H1 (cell line): ENCODE results near the gene POLR2F. TPM values are rescaled to one million over a fixed set of nuclear protein-coding genes. Genes with fewer than 3 reads are reported as not detected.

Experiments used
- CTCF ChIA-PET: fragments of 300-600 bp; sonication (Branson Sonifier 250); formaldehyde crosslinking; loops from one replicate; lab custom pipeline; 2021; ENCODE audit not compliant: partially characterized antibody; lab: Charles Lee
- POLR2A ChIA-PET: fragments of 300-600 bp; sonication (Branson Sonifier 250); formaldehyde crosslinking; loops from one replicate; lab custom pipeline; 2021; ENCODE audit warnings: inconsistent platforms; ENCODE audit not compliant: partially characterized antibody; lab: Charles Lee
- DNase-seq, 2 experiments: peaks; one replicate each; pipeline versions ENCODE4 v3.0.0 to v3.0.0-alpha.2; 2010 to 2022; ENCODE audit warnings: low spot score in 2 of 2, low read depth in 1 of 2, mixed read lengths in 1 of 2
- FAIRE-seq: peaks from 2 replicates; lab custom pipeline; 2011; peaks lifted over from hg19 to GRCh38; lab: Jason Lieb, UNC
- H2AFZ ChIP-seq: 2 replicates; pipeline ENCODE4 v1.8.1; 2012; ENCODE audit warnings: low read length, inconsistent platforms
- H2AK5ac ChIP-seq: 2 replicates; pipeline ENCODE4 v1.6.1; 2013; ENCODE audit warnings: low read depth, low read length
- H2BK120ac ChIP-seq: replicated peaks from 2 replicates; pipeline ENCODE3; 2013; ENCODE audit warnings: low read depth, low read length, inconsistent platforms
- H2BK12ac ChIP-seq: 2 replicates; pipeline ENCODE4 v1.6.1; 2013; ENCODE audit warnings: low read depth, low read length
- H2BK15ac ChIP-seq: 2 replicates; pipeline ENCODE4 v1.6.1; 2013; ENCODE audit warnings: low read length
- H2BK20ac ChIP-seq: 2 replicates; pipeline ENCODE4 v1.6.1; 2013; ENCODE audit warnings: low read length
- H2BK5ac ChIP-seq: 2 replicates; pipeline ENCODE4 v1.6.1; 2013; ENCODE audit warnings: low read depth, low read length
- H3K14ac ChIP-seq: 2 replicates; pipeline ENCODE4 v1.6.1; 2013; ENCODE audit warnings: inconsistent platforms; ENCODE audit not compliant: insufficient read length
- H3K18ac ChIP-seq: 2 replicates; pipeline ENCODE4 v1.6.1; 2013; ENCODE audit warnings: low read length; ENCODE audit errors: extremely low read depth
- H3K23ac ChIP-seq: 2 replicates; pipeline ENCODE4 v1.6.1; 2013; ENCODE audit warnings: inconsistent platforms; ENCODE audit not compliant: insufficient read length
- H3K23me2 ChIP-seq: 2 replicates; pipeline ENCODE4 v1.6.1; 2013; ENCODE audit warnings: low read depth, low read length
- H3K27ac ChIP-seq: 2 replicates; pipeline ENCODE4 v1.6.1; 2011; ENCODE audit warnings: low read depth, low read length, inconsistent platforms
- H3K27me3 ChIP-seq, 4 experiments: replicated peaks in 1 of 4; 1 replicate in 1 of 4; 2 replicates in 3 of 4; pipeline versions ENCODE4 v1.6.1 to v1.8.1; 2011 to 2013; ENCODE audit warnings: low read length in 3 of 4, mild to moderate bottlenecking in 3 of 4, inconsistent platforms in 2 of 4, mixed read lengths in 2 of 4, moderate library complexity in 1 of 4; ENCODE audit not compliant: control insufficient read depth in 3 of 4, insufficient read depth in 3 of 4; ENCODE audit errors: extremely low read depth in 1 of 4
- H3K36me3 ChIP-seq, 4 experiments: 2 replicates each; pipeline versions ENCODE4 v1.6.1 to v1.8.1; 2011 to 2013; ENCODE audit warnings: mild to moderate bottlenecking in 4 of 4, low read length in 3 of 4, moderate library complexity in 2 of 4, control low read depth in 1 of 4, inconsistent platforms in 1 of 4; ENCODE audit not compliant: insufficient read depth in 4 of 4, control insufficient read depth in 2 of 4
- H3K4ac ChIP-seq: replicated peaks from 2 replicates; pipeline ENCODE3; 2013; ENCODE audit warnings: low read length, low read depth, mixed read lengths, inconsistent platforms; ENCODE audit not compliant: insufficient read length
- H3K4me1 ChIP-seq, 4 experiments: replicated peaks in 1 of 4; 1 replicate in 1 of 4; 2 replicates in 3 of 4; pipeline versions ENCODE4 v1.6.1 to v1.8.1; 2011 to 2013; ENCODE audit warnings: low read length in 3 of 4, inconsistent platforms in 2 of 4, mixed read lengths in 1 of 4; ENCODE audit not compliant: insufficient read depth in 4 of 4, control insufficient read depth in 3 of 4
- H3K4me2 ChIP-seq, 2 experiments: 2 replicates each; pipeline versions ENCODE4 v1.6.1 to v1.8.1; 2011 to 2013; ENCODE audit warnings: low read depth in 2 of 2, low read length in 2 of 2, control low read depth in 1 of 2, inconsistent platforms in 1 of 2, mild to moderate bottlenecking in 1 of 2; ENCODE audit not compliant: insufficient read depth in 1 of 2
- H3K4me3 ChIP-seq, 4 experiments: fragments of 200-600, 300-600 bp in 1 of 4; sonication (generic), shearing (Covaris generic), sonication (Bioruptor Twin) in 1 of 4; 2 replicates each; pipeline versions ENCODE4 v1.5.1 to v1.8.1; 2011 to 2016; ENCODE audit warnings: low read length in 4 of 4, low read depth in 3 of 4, control low read depth in 2 of 4, inconsistent platforms in 2 of 4, mild to moderate bottlenecking in 2 of 4, mixed read lengths in 1 of 4, moderate library complexity in 1 of 4; ENCODE audit not compliant: insufficient read depth in 2 of 4; ENCODE audit errors: extremely low read depth in 1 of 4
- H3K56ac ChIP-seq: replicated peaks from 2 replicates; pipeline ENCODE3; 2013; ENCODE audit warnings: low read depth, mild to moderate bottlenecking, mixed read lengths, low read length, inconsistent platforms; ENCODE audit not compliant: insufficient read length
- H3K79me1 ChIP-seq: 2 replicates; pipeline ENCODE4 v1.6.1; 2013; ENCODE audit warnings: low read depth, low read length, control low read depth
- H3K79me2 ChIP-seq, 2 experiments: 2 replicates each; pipeline versions ENCODE4 v1.6.1 to v1.8.1; 2012 to 2013; ENCODE audit warnings: low read length in 2 of 2, mild to moderate bottlenecking in 2 of 2, inconsistent platforms in 1 of 2; ENCODE audit not compliant: insufficient read depth in 2 of 2, control insufficient read depth in 1 of 2
- H3K9ac ChIP-seq, 4 experiments: replicated peaks in 1 of 4; 1 replicate in 1 of 4; 2 replicates in 3 of 4; pipeline versions ENCODE4 v1.6.1 to v1.8.1; 2011 to 2013; ENCODE audit warnings: low read depth in 3 of 4, low read length in 3 of 4, control low read depth in 2 of 4, mild to moderate bottlenecking in 2 of 4, moderate library complexity in 2 of 4, inconsistent platforms in 1 of 4; ENCODE audit errors: extremely low read depth in 1 of 4
- H3K9me3 ChIP-seq, 2 experiments: 2 replicates each; pipeline versions ENCODE4 v1.6.1 to v1.8.1; 2012 to 2013; ENCODE audit warnings: mild to moderate bottlenecking in 2 of 2, moderate library complexity in 2 of 2, control low read depth in 1 of 2, inconsistent platforms in 1 of 2, low read depth in 1 of 2, low read length in 1 of 2, mixed read lengths in 1 of 2; ENCODE audit not compliant: insufficient read depth in 2 of 2
- H4K20me1 ChIP-seq, 2 experiments: replicated peaks in 1 of 2; 2 replicates each; pipeline versions ENCODE3 to v1.8.1; 2011 to 2013; ENCODE audit warnings: inconsistent platforms in 2 of 2, low read length in 2 of 2, mild to moderate bottlenecking in 1 of 2; ENCODE audit not compliant: insufficient read depth in 2 of 2, control insufficient read depth in 1 of 2
- H4K5ac ChIP-seq: 2 replicates; pipeline ENCODE4 v1.6.1; 2013; ENCODE audit warnings: low read length, low read depth, mixed read lengths, inconsistent platforms; ENCODE audit not compliant: insufficient read length
- H4K8ac ChIP-seq: 2 replicates; pipeline ENCODE4 v1.8.0; 2013; ENCODE audit warnings: mild to moderate bottlenecking, moderate library complexity, low read length, inconsistent platforms; ENCODE audit not compliant: insufficient read depth; ENCODE audit errors: extremely low read depth
- H4K91ac ChIP-seq: replicated peaks from 2 replicates; pipeline ENCODE3; 2013; ENCODE audit warnings: low read length, mixed read lengths, inconsistent platforms; ENCODE audit not compliant: insufficient read length
- EZH2 ChIP-seq: fragments of 200-600 bp; sonication (generic); IDR thresholded peaks from 2 replicates; pipeline ENCODE4 v1.7.1; 2012; ENCODE audit warnings: low read depth, mild to moderate bottlenecking, moderate library complexity, low read length, inconsistent platforms; ENCODE audit not compliant: severe bottlenecking
- SUZ12 ChIP-seq: fragments of 200-600 bp; sonication (generic); IDR thresholded peaks from 2 replicates; pipeline ENCODE4 v1.6.1; 2012; ENCODE audit warnings: mild to moderate bottlenecking, inconsistent platforms, low read length, moderate library complexity, mixed read lengths
- TCF12 ChIP-seq: IDR thresholded peaks from 2 replicates; pipeline ENCODE4 v1.6.1; 2011; ENCODE audit warnings: low read depth, mild to moderate bottlenecking, low read length
- WGBS, 2 experiments: shearing (Covaris generic) in 1 of 2; methylation state at CpG; one replicate each; pipeline versions ENCODE4 v1.1.6 to v1.1.7; 2013 to 2015; ENCODE audit warnings: low lambda C conversion rate in 2 of 2, mixed read lengths in 2 of 2, inconsistent platforms in 1 of 2, low coverage in 1 of 2, missing lambda C conversion rate in 1 of 2; ENCODE audit not compliant: insufficient replicate concordance in 2 of 2, insufficient coverage in 1 of 2, insufficient read length in 1 of 2; ENCODE audit errors: extremely low coverage in 1 of 2, missing lambda C conversion rate in 1 of 2; 5-methylcytosine and 5-hydroxymethylcytosine counted together
- polyA plus RNA-seq, 7 experiments: library from polyadenylated mRNA; depleted of rRNA in 3 of 7; stranded (reverse) in 5 of 7; unstranded in 2 of 7; fragments of >200 nt in 5 of 7; fragments of 200-250 nt in 2 of 7; gene quantifications; 1 replicate in 5 of 7; 2 replicates in 1 of 7; 4 replicates in 1 of 7; pipeline versions ENCODE4 v1.2.1 to v1.2.3, GENCODE V29; 2011 to 2013; ENCODE audit warnings: missing spikeins in 2 of 7, mixed read lengths in 2 of 7
- total RNA-seq: library from RNA; stranded (reverse); fragmentation: NEBNext Ultra II Directional; extraction: Animal tissue kit (Norgen Biotek cat#: 25700); gene quantifications from 2 replicates; pipeline ENCODE4 v1.2.1, GENCODE V29; 2021

POLR2F gene
- total and polyA plus RNA-seq, 2 of the 8 experiments (the other 6 are each of a cell fraction or from before 2014, with no cell fraction given), result 150 to 176 TPM

GRCh38 chr22:37979782-37980181 is 26.3 kb downstream of the POLR2F start:
- H3K23ac ChIP-seq, result no peak overlapping the region
- H2AK5ac ChIP-seq, result no peak overlapping the region
- peaks cover 2 to 4% of the 10 kb centered on the region in 2 experiments for H4K20me1 ChIP-seq
- no peak overlapping the region for H3K14ac ChIP-seq
- H3K56ac ChIP-seq, result no peak overlapping the region
- H3K27ac ChIP-seq, result no peak overlapping the region
- no peaks in the 10 kb centered on the region for H3K9me3 ChIP-seq
- no peak overlapping the region; a peak in 1 of 4 replicates for H3K4me2 ChIP-seq
- no peaks in the 10 kb centered on the region for H3K79me2 ChIP-seq
- H3K27me3 ChIP-seq, result peaks cover 0 to 16% (median 12%) of the 10 kb centered on the region in 4 experiments; a peak in 5 of 7 replicates
- H3K23me2 ChIP-seq, result peaks cover 13% of the 10 kb centered on the region; the same call in 1 of the 2 replicates
- H4K5ac ChIP-seq, result no peak overlapping the region
- H2BK15ac ChIP-seq, result no peak overlapping the region
- no peak overlapping the region for H4K8ac ChIP-seq
- H4K91ac ChIP-seq, result no peak overlapping the region
- H3K36me3 ChIP-seq, result peaks cover 0 to 2% (median 0%) of the 10 kb centered on the region in 4 experiments; a peak in 2 of 8 replicates
- H2BK120ac ChIP-seq, result no peak overlapping the region
- TF ChIP-seq EZH2 (no peak), TCF12 (no peak), SUZ12 (no peak)
- TF ChIP-seq, all 59 proteins: peak for 0
- no peak for FAIRE-seq
- WGBS, 2 experiments, result 86% methylated on average over 6 of the region's 8 CpGs; no CpG with 5 or more reads in 1 of the 2 experiments
- H2BK12ac ChIP-seq, result no peak overlapping the region
- peak overlapping the region; percentile 48 for H3K18ac ChIP-seq
- no peak overlapping the region for H2BK20ac ChIP-seq
- ChIA-PET POLR2A (interaction anchor here (2.3 to 4.8 kb wide), 2 partner anchors 8 to 11 kb away, joined by 9 to 26 read pairs; no protein-coding TSS in a partner anchor), CTCF (interaction anchor here (0.7 to 2.1 kb wide), 9 partner anchors 12 to 120 kb away, joined by 3 to 6 read pairs (median 4); partner anchors contain the start of genes C22orf23 and POLR2F)
- peaks cover 0 to 20% (median 9%) of the 10 kb centered on the region in 4 experiments; a peak in 6 of 7 replicates for H3K4me1 ChIP-seq
- H2AFZ ChIP-seq, result no peak overlapping the region
- no peaks in the 10 kb centered on the region for H3K79me1 ChIP-seq
- H2BK5ac ChIP-seq, result no peak overlapping the region
- H3K4ac ChIP-seq, result no peak overlapping the region
- no peak overlapping the region for H3K4me3 ChIP-seq
- H3K9ac ChIP-seq, result no peak overlapping the region
- no peak for DNase-seq
